ENCODE results near the gene PCYT2. TPM values are rescaled to one million over a fixed set of nuclear protein-coding genes. Genes with fewer than 3 reads are reported as not detected.

The PCYT2 gene
- total RNA-seq, 1 experiment from 2014 or later: 51.5 TPM

- Histone ChIP-seq H3K79me2 (ENCODE audit: insufficient read depth, low read length) (peaks cover 32% of the 10 kb centered on the region), H4K20me1 (ENCODE audit: insufficient read depth) (no peaks in the 10 kb centered on the region), H3K36me3 (ENCODE audit: control insufficient read depth in 1 of 2, insufficient read depth in 2 of 2, low read length in 2 of 2) (peaks cover 4 to 19% of the 10 kb centered on the region in 2 experiments; a peak in 1 of 4 replicates), H3K27ac (ENCODE audit: low read depth, low read length) (peak overlapping the region; percentile 97; the same call in 1 of the 2 replicates), H3K4me1 (ENCODE audit: control insufficient read depth in 1 of 2, insufficient read depth in 2 of 2, low read length in 2 of 2) (peaks cover 28 to 68% of the 10 kb centered on the region in 2 experiments), H3K9me2 (ENCODE audit: insufficient read depth) (no peaks in the 10 kb centered on the region), H2AFZ (ENCODE audit: low read depth, low read length, poor library complexity, severe bottlenecking) (no peak overlapping the region), H3K9me3 (ENCODE audit: control insufficient read depth in 1 of 2, insufficient read depth in 1 of 2, low read depth in 1 of 2, low read length in 2 of 2) (no peaks in the 10 kb centered on the region), H3K4me3 (replicated peaks in 1 of 2; ENCODE audit: low read depth in 1 of 2, low read length in 2 of 2) (peak overlapping the region; percentile 77 to 93), H3K4me2 (ENCODE audit: low read length) (peak overlapping the region; percentile 95), H3K9ac (ENCODE audit: low read length) (peak overlapping the region; percentile 83), H3K27me3 (ENCODE audit: insufficient read depth, low read length) (no peaks in the 10 kb centered on the region)
- intact Hi-C loops (cut with micrococcal nuclease): loop anchor here (5.0 kb wide), 1 partner anchor 57 kb away; the partner anchor contains the start of gene ARHGDIA
- POLR2A ChIA-PET: interaction anchor here (1.1 to 4.6 kb wide), 4 partner anchors 7 to 93 kb away, joined by 3 to 18 read pairs (median 5); partner anchors contain the start of genes CENPX, LRRC45 and PYCR1
- no peak for DNase-seq (ENCODE audit: low read depth, low spot score)
- no peak for ATAC-seq
- BruUV-seq (replicated peaks): TSS peak; percentile 29
- TF ChIP-seq MAX (IDR thresholded peaks at IDR 0.05) (no peak), POLR2AphosphoS5 (IDR thresholded peaks at IDR 0.05; ENCODE audit: low read depth, low read length) (peak; percentile 13; the same call in 1 of the 2 replicates)
- RAD21 ChIA-PET (ENCODE audit: low non-redundant PET in 1 of 2, low total read pairs in 2 of 2, uncharacterized antibody in 2 of 2, unreplicated experiment in 2 of 2): no interaction called here
- CTCF ChIA-PET: interaction anchor here (1.5 kb wide), 1 partner anchor 93 kb away, joined by 4 read pairs; the partner anchor contains the start of genes CENPX and LRRC45
Measured at GRCh38 chr17:81929253-81930141, 18.3 kb upstream of the PCYT2 start.

GRCh38 chr17:81928544-81929252 lies 17.5 kb upstream of the PCYT2 start:
- ChIA-PET RAD21 (ENCODE audit: low non-redundant PET in 1 of 2, low total read pairs in 2 of 2, uncharacterized antibody in 2 of 2, unreplicated experiment in 2 of 2) (no interaction called here), CTCF (interaction anchor here (1.0 to 1.5 kb wide), 5 partner anchors 11 to 94 kb away, joined by 3 to 7 read pairs (median 5); partner anchors contain the start of genes ARHGDIA, CENPX and LRRC45), POLR2A (interaction anchor here (1.1 to 4.6 kb wide), 4 partner anchors 8 to 216 kb away, joined by 3 to 18 read pairs (median 4); partner anchors contain the start of gene PYCR1)
- DNase-seq (ENCODE audit: low read depth, low spot score) (no peak), ATAC-seq (peak; percentile 7)
- intact Hi-C loops (cut with micrococcal nuclease): loop anchor here (5.0 kb wide), 1 partner anchor 56 kb away; the partner anchor contains the start of gene ARHGDIA
- peaks cover 0 to 11% of the 10 kb centered on the region in 2 experiments; a peak in 1 of 4 replicates for H3K36me3 ChIP-seq (ENCODE audit: control insufficient read depth in 1 of 2, insufficient read depth in 2 of 2, low read length in 2 of 2)
- TF ChIP-seq CBX3 (IDR thresholded peaks at IDR 0.05; ENCODE audit: low read depth) (no peak), POLR2A (IDR thresholded peaks at IDR 0.05; ENCODE audit: borderline replicate concordance, extremely low read depth, insufficient read depth, insufficient read length) (no peak), SIN3A (IDR thresholded peaks at IDR 0.05; ENCODE audit: low read depth) (no peak), REST (IDR thresholded peaks at IDR 0.05; ENCODE audit: low read depth) (no peak), CEBPB (IDR thresholded peaks at IDR 0.05; ENCODE audit: low read depth) (no peak)
- peak overlapping the region; percentile 97 for H3K27ac ChIP-seq (ENCODE audit: low read depth, low read length)
- peak overlapping the region; percentile 95 for H3K4me2 ChIP-seq (ENCODE audit: low read length)
- peaks cover 36 to 76% of the 10 kb centered on the region in 2 experiments for H3K4me1 ChIP-seq (ENCODE audit: control insufficient read depth in 1 of 2, insufficient read depth in 2 of 2, low read length in 2 of 2)
- H4K20me1 ChIP-seq (ENCODE audit: insufficient read depth): no peaks in the 10 kb centered on the region
- H3K9me2 ChIP-seq (ENCODE audit: insufficient read depth): no peaks in the 10 kb centered on the region
- H3K9ac ChIP-seq (ENCODE audit: low read length): peak overlapping the region; percentile 83
- peak overlapping the region; percentile 77 to 93 for H3K4me3 ChIP-seq (replicated peaks in 1 of 2; ENCODE audit: low read depth in 1 of 2, low read length in 2 of 2)
- no TSS peak for BruUV-seq (replicated peaks)
- no peaks in the 10 kb centered on the region for H3K9me3 ChIP-seq (ENCODE audit: control insufficient read depth in 1 of 2, insufficient read depth in 1 of 2, low read depth in 1 of 2, low read length in 2 of 2)
- no peaks in the 10 kb centered on the region for H3K27me3 ChIP-seq (ENCODE audit: insufficient read depth, low read length)
- H3K79me2 ChIP-seq (ENCODE audit: insufficient read depth, low read length): peaks cover 40% of the 10 kb centered on the region
- H2AFZ ChIP-seq (ENCODE audit: low read depth, low read length, poor library complexity, severe bottlenecking): no peak overlapping the region
